CD4-positive, alpha-beta T cell treated with Interleukin-1 beta for 1 hour (primary cell): ENCODE data around the gene TTLL5.
"Not testable (repeated sequence)": the region's sequence is repeated elsewhere in the genome, so short reads cannot be mapped to it uniquely, and the experiment has no call there.

ENCODE experiments used
- DNase-seq, 2 donors: peaks; one replicate each; pipeline ENCODE4 v3.0.0-alpha.2; 2020 to 2022

The TTLL5 gene

DNA sequence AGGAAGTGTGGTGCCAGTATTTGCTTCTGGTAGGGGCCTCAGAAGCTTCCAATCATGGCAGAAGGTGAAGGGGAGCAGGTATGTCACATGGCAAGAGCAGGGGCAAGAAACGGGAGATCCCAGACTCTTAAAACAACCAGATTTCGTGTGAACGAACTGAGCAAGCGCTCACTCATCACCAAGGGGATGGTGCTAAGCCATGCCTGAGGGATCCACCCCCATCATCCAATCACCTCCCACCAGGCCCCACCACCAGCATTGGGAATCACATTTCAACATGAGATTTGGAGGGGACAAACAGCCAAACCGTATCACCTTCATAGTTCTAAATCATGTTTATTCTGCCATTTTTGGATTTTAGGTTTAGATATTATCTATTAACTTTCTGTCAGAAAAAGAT is 179.9 kb downstream of the TTLL5 start:
- no peak for DNase-seq

DNA sequence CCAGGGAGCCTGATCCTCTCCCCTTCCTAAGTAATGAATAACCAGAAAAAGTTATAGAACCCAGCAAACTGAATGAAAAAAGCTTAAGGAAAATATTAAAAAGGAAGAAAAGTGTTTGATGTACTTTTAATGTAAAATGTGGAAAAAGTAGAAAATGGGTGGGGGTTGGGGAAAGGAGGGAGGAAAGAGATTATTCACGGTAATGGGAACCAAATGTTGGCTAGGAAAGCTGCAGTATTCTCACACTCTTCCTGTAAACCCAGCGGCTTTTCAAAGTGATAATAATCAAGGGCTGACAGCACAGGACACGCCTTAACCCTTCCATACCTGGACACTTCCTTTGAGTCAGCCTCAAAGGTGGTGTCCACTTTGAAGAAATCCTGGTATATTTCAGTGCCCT is 181.5 kb downstream of the TTLL5 start:
- DNase-seq = no peak

DNA sequence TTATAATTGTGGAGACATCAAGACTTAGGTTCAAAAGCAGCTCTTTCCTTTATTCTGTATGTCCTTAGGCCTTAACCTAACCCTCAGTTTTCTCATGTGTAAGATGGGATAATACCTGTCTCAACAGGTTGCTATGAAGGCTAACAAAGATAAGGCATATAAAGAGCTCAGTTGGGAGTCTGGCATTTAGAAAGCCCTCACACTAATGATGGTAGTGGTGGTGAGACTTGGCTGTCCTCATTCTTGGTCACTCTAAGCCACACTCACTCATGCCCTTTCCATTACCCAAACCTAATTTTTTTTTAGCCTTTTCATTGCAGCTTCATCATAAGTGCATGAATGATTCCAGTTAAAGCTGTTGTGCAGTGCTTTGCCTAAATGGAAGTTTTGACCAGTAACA is 183.4 kb downstream of the TTLL5 start:
- DNase-seq = no peak

DNA sequence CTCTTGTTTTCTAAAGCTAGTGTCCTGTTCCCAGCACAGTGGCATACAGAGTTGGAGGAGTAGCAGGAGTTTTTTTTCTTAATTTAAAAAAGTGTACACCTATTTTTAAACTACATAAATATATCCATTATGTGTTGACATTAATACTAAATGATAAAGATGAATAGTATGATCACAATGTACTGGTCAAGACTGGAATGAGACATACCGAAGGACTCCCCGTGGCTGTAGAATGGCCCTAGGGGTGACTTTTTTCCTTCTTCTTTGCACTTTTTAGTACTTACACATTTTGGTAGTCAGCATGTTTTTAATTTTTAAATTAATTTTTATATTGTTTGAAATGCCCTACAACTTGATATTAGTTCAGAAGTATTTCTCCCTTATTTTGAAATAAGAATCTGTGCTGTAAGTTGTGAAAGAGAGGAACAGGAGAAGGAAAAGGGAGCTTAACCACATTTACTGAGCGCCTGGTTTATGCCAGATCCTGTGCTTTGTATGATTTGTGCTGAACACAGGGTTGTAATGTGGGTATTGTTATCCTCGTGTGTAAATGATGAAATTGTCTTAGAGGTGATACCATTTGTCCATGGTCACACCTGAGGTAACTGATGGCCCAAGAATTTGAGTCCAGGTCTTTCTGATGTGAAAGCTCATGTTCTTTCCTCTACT is 184.2 kb downstream of the TTLL5 start:
- DNase-seq = no peak

DNA sequence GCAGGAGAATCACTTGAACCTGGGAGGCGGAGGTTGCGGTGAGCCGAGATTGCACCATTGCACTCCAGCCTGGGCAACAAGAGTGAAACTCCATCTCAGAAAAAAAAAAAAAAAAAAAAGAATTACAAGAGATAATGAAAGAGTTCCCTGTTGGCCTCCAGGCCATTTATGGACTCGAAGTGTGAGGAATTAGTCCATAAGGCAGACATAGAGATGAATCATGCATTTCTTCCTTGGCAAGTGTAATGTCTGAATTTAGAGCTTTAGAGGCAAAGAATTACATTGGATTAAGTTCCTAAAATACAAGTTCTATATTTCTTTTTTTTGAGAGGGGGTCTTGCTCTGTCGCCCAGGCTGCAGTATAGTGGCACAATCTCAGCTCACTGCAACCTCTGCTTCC is 185.6 kb downstream of the TTLL5 start:
- not testable (repeated sequence) for DNase-seq

DNA sequence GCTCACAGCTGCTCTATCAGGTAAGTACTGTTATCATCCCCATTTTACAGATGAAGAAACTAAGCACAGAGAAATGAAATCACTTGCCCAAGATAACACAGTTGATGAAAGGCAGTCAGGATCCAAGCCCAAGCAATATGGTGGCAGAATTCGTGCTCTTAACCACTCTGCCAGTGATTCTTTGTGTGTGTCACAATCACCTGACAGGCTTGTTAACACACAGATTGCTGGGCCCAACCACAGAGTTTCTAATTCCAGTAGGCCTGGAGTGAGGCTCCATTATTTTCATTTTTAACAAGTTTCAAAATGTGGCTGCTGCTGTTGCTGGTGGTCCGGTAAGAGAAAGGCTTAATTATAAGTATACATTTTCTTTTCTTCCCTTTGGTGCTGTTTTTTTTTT is 186.5 kb downstream of the TTLL5 start:
- DNase-seq = no peak

DNA sequence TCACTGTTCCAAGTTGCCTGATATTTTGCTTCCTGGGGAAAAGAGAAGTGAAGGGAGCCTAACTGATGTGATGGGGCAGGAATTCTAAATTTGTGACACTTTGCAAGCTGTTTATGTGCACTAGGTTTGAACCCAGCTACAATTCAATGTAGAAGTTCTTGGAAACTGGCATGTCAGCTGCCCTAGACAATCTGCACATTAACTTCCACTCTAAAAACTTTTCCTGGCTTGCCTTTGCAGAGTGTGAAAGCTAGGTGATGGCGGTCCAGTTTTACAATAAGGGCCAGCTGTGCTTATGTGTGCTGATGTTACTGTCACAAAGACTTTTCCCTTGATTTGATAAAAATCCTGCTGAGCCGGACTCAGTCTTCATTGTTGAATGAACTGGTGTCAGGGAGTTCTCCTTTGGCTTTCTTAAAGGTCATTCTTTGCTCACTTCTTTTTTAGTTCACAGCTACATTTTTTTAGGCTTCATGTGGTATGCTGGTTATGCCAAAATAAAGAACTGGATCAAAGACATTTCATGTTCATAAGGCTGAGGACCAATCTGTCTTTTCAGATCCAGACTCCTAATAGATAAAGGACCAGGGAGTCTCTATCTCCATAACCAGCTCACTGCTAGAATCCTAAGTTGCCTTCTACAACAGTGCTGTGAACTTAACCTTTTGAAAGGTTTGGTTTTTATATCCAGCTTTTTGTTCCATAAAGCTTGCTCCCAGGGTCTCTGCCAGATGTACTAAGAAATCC is 187.3 kb downstream of the TTLL5 start:
- DNase-seq = no peak

DNA sequence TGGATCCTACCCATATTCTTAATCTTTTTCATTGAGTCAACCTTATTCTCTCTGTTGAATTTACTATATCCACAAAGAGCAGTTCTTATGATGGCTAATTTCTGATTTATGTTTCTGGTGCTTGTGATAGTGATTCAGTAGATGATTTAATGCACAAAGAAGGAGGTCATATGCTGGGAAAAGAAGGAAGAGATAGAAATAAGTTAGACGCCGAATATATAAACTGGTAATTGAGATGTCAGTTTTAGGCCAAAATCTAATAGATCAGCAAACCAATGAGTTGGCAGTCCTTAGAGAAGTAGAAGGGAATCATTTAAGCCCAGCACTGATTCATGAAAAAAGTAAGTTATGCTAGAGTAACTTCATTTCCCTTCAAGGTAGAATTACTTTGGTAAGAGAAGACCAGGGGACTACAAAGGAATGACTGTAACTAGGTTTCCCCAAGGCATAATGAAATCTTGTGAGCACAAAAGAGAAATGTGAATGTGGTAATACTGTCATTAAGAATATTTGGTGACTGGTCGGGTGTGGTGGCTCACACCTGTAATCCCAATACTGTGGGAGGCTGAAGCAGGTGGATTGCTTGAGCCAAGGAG is 188.4 kb downstream of the TTLL5 start:
- no peak for DNase-seq

DNA sequence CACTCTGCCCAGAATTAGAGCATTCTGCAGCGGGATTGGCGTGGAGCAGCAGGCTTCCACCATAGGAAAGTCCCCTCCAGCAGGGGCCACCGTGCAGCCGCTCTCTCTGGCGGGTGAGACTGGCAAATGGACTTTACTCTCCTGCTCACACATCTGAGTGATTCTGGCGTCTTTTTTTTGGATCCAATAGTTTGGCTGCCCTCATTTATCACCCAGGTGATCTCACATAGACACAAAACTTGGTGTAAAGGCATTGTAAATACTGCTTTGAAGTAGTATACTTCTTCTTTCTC is 190.5 kb downstream of the TTLL5 start:
- DNase-seq = no peak

DNA sequence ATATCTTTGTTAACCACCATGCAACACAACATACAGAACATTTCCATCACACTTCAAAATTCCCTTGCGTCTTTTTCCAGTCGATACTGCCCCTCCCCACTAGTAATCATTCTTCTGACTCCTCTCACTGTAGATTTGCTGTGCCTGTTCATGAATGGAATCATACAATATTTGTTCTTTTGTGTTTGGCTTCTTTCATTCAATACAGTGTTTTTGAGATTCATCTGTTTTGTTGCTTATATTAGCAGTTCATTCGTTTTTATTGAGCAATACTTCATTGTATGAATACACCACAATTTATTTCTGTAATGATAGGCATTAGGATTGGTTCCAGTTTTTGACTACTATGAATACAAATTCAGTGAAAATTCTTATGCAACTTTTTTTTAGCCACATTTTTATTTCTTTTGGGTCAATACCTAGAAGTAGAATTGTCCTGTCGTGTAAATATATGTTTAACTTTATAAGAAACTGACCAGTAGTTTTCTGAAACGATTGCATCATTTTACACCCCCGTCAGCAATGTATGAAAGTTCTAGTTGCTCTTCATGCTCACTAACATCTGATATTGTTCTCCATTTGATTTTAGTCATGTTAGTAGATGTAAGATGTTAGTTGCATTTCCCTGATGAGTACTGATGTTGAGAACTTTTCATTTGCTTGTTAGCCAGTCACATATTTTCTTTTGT is 193.2 kb downstream of the TTLL5 start:
- no peak for DNase-seq

DNA sequence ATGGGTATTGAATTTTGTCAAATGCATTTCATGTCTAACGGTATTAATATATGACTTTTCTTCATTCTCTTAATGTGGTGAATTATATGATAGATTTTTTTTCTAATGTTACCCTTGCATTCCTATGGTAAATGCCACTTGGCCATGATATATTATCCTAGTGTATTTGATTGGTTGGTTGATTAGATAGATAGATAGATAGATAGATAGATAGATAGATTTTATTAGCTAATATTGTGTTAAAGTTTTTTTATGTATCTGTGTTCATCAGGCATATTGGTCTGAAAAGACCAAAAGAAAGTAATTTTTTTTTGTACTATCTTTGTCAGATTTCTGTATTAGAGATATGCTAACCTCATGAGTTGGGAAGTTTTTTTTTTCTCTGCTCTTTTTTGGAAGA is 196.2 kb downstream of the TTLL5 start:
- no peak for DNase-seq

DNA sequence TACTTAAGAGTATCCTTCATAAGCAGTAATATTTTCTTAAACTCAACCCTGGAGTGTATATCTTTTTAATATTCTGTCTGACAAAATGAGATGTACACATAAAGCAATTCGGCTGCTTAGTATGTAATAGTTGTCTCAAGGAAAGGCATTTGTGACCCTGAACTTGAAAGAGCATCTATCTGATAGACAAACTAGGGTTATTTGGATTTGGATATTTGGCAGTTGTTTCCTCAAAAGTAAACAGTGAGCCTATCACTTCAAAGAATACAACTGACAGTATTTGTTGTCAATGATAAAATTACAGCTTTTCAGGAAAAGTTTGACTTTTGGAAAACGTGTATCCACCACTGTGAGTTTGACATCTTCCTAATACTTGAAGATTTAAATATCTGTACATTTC is 197.3 kb downstream of the TTLL5 start:
- no peak for DNase-seq

DNA sequence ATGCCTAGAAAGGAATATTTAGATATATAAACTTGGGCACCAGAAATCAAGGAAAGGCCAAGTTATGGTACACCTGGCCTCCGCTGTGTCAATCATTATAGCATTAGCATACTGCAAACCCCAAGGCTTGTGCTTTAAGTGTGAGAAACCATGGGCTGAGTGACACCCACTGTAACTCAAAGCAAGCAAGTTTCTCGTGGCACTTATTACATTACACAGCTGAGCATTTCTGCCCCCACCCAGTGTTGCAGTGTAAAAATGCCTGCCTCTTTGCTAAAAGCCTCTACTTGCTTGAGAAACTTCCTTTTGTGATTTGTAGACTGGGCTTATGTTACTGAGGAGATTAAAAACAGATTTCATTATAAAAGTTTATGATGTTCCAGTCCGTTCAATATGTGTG is 198.7 kb downstream of the TTLL5 start:
- DNase-seq = no peak

DNA sequence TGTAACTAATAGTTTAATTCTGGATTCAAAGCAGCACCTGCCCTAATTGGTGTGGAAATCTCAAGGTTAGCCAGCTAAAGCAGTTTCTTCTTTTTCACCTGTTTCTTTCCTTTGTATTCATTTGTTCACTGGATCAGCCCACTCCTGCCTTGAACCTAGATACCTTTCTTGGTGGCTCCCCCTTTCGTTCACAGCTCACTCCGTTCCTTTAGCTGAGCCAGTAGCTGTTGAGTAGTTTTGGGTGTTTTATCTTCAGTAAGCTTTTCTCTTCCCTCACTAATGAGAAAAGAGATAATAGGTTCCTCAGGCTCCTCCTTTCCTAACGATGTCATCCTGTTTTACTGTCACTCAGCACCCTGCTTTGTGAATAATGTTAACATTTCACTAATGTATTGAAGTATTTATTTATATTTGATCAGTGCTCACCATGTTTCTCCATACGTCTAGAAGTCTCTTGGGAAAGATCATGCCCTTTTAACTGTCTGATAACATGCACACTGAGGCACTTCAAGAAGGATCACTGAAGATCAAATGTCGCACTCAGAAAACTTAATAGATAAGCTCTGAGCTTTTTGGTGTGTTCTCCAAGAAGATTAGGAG is 199.6 kb downstream of the TTLL5 start:
- DNase-seq = no peak

DNA sequence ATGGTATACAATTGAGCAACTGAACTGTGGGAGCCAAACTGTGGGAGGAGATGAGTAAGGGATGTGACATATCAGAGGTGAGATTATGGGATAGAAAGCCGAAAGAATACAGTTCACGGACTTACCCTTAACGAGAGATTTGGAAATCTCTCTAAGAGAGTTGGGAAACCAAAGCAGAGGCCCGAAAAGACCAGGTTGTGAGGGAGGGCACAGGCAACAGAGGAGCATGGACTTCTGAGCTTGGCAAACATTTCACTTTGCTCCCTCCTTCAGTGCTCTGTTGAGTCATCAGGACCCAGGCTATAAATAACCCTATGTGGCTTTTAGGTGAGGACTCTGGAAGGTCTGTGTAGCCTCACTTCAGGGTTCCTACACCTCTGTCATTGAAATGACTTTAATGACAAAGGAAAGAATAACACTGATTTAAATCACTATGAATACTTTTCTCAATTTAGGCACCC is 200.1 kb downstream of the TTLL5 start:
- no peak for DNase-seq

DNA sequence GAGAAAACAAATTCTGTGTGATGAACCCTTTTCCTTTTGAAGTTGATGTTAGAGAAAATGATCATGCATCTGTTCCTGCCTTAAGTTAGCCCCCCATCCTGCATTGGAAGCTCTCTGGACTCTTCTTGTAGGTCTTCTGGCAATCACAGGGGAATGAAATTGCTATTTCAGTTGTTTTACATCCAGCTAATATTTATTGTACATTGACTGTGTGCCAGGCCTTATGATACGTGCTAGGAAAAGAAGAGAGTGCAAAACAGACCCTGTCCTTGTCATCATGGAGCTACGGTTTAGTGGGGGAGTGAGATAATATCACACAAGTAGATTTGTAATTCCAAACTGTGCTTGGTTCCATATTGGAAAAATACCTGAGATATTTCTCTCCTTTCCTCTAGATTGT is 202.2 kb downstream of the TTLL5 start:
- DNase-seq = no peak

DNA sequence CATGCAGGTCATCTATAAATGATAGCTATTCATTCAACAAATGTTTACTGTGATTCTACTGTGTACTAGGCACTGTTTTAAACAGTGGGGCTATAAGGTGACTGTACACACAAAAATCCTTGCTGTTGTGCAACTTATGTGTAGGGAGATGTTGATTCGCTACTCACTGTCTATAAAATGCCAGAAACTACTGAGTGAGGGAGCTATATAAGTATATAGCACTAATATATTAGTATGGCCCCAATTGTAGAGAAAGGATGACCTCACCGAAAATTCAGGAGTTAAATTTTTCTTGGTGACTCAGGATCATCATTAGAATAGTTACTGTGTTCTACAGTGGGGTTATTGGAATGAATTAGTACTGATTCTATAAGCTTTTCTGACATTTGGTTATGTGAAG is 203.3 kb downstream of the TTLL5 start:
- DNase-seq = no peak

DNA sequence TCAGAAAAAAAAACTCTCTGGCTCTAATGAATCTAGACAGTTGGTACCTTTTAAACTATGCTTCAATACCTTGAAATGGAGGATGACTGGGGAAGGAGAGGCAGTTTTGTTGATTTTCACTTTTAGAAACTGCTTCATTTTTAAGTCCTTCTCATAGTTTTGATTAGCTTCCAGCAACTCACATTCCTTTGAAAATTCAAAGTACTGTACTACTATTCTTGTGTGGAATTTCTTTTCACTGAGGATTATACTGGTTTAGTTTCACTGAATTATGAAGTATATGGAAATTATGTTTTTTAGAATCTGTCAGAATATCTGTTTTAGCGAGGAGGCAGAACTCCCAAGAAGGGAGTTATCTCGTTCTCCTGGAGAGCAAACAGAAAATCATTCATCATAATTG is 204.5 kb downstream of the TTLL5 start:
- no peak for DNase-seq

DNA sequence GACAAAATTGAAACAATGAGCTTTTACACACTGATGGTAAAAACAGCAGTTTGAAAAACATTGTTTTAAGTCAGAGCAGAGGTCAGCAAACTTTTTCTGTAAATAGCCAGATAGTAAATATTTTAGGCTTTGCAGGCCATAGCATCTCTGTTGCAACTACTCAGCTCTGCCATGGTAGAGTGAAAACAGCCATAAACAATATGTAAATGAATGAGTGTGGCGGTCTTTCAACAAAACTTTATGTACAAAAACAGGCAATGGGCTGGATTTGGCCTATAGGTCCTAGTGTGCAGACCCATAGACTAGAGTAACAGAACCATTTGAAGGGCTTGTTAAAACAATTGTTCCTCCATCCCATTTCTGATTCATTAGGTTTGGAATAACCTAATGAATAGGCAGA is 205.9 kb downstream of the TTLL5 start:
- DNase-seq = no peak

DNA sequence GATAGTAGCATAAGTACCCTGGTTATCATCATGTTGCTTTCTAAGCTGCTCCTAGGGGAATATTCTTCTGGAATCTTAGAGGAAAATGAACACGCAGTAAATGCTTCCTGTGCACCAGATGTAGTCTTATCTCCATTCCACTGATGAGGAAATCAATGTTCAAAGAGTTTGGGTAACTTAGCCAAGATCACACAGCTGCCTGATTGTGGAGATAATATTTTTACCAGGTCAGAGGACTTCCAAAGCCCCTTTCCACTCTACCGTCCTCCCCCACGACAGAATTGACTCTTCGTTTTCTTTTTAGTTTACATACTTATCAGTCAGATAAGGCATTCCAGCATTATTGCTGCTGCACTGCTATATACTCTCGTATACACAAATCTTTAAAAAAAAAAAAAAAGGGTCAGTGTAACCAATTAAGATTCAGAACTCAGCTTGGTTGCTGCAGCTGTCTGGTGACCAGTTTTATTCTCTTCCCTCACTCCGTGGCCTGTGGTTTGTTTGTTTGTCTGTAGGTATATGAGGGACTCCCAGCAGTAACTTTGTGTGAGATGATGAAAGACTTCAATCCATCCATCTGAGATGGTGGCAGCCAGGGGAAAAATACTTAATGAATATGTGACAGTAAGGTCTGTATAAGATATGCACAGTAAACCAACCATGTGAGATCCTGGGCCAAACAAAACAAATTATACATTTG is 210.3 kb downstream of the TTLL5 start:
- DNase-seq = no peak

DNA sequence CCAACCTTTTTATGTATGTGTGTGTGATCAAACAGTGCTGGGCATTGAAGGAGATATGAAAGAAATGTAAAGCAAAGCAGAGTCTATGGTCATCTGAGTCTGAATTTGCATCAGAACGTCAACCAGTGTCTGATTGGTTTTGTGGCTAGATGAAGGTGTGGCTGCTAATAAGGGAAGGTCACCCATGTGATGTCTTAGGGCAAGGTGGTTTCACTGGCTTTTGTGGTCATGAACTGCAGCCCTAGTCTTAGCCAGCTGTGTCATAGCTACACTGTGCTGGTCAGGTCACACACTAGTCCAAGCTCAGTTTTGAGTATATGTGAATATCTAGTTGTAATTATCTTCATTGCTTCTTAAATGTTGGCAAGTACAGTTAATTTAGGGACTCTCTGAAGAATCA is 214.9 kb downstream of the TTLL5 start:
- DNase-seq = no peak

DNA sequence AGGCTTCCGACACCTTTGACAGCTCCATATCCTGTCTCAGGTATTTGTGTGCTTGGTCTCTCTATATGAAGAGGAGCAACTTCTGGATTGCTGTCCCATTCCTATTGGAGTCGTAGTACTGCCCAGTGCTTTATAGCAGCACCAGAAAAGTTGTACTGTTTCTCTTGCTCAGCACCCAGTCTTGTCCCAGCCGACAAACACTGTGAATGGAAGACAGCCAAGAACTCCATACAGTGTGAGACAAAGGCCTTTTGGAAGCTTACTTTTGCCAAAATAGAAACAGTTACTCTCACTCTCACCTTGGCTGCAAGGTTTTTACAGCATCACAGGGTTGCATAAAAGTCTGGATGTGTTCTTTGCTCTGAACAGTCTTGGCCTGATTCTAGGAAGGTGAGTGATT is 215.5 kb downstream of the TTLL5 start:
- DNase-seq = no peak

DNA sequence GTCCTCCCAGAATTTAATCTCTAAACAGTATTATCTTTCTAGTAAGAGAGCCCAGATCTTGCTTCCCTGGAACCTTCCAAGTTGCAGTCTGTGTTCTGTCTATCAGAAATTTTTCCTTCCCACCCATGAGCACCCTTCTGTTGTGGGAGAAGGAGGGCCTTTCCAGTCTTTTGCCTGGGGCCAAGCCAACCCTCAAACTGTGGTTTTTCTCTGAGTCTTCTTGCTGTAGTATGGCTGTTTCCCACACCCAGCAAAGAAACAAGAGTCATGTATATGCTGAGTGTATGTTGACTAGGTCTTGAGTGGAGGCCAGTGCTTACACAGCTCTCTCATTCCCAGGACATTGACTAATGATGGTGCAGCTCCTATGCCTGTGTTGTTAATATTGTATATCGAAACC is 216.2 kb downstream of the TTLL5 start:
- no peak for DNase-seq
